K562 (cell line): Measurements from ENCODE around the gene PALMD. TPM values are rescaled to one million over a fixed set of nuclear protein-coding genes. Genes with fewer than 3 reads are reported as not detected.

Experiments
- BACH1 ChIP-seq: fragments of 200-800 bp; sonication (Bioruptor generic); IDR thresholded peaks from 2 replicates; pipeline ENCODE4 v1.6.1; 2016; ENCODE audit warnings: missing genetic modification characterization, missing compliant biosample characterization
- CBFA2T3 ChIP-seq: fragments of 450-650 bp; IDR thresholded peaks from 2 replicates; pipeline ENCODE4 v1.6.1; 2017
- CBX3 ChIP-seq, 2 experiments: IDR thresholded peaks; 1 replicate in 1 of 2; 2 replicates in 1 of 2; pipeline ENCODE4 v1.6.1; 2012; ENCODE audit warnings: inconsistent platforms in 2 of 2, low read length in 2 of 2, borderline replicate concordance in 1 of 2, control low read depth in 1 of 2
- ELK1 ChIP-seq: sonication (generic); formaldehyde crosslinking; IDR thresholded peaks from 2 replicates; pipeline ENCODE4 v1.8.1; 2022; ENCODE audit warnings: missing genetic modification reagents
- ETV6 ChIP-seq, 3 experiments: fragments of 150-350 bp in 1 of 3; sonication (generic) in 1 of 3; formaldehyde crosslinking in 1 of 3; IDR thresholded peaks; 2 replicates each; pipeline versions ENCODE4 v1.6.1 to v1.8.0; 2014 to 2022; ENCODE audit warnings: borderline replicate concordance in 2 of 3, low read depth in 2 of 3, antibody characterized with exemption in 1 of 3, low read length in 1 of 3, mild to moderate bottlenecking in 1 of 3, missing genetic modification reagents in 1 of 3
- GABPB1 ChIP-seq: sonication (generic); formaldehyde crosslinking; IDR thresholded peaks from 2 replicates; pipeline ENCODE4 v1.8.0; 2022; ENCODE audit warnings: mild to moderate bottlenecking, missing genetic modification reagents
- MNT ChIP-seq, 2 experiments: fragments of 450-650 bp; conservative IDR thresholded peaks; 2 replicates each; pipeline ENCODE4 v1.6.1; 2017; ENCODE audit warnings: mild to moderate bottlenecking in 2 of 2, moderate library complexity in 2 of 2
- RBM34 ChIP-seq: fragments of 200-400 bp; formaldehyde crosslinking; IDR thresholded peaks from 2 replicates; pipeline ENCODE4 v1.6.1; 2018; ENCODE audit warnings: low read length, borderline replicate concordance; ENCODE audit not compliant: insufficient read depth
- SRSF9 ChIP-seq: fragments of 200-400 bp; formaldehyde crosslinking; IDR thresholded peaks from 2 replicates; pipeline ENCODE4 v1.6.1; 2017; ENCODE audit warnings: low read depth, low read length, borderline replicate concordance
- TAF15 ChIP-seq: fragments of 200-400 bp; formaldehyde crosslinking; IDR thresholded peaks from 2 replicates; pipeline ENCODE4 v1.6.1; 2017; ENCODE audit warnings: mild to moderate bottlenecking, low read depth, low read length, moderate library complexity
- XRCC4 ChIP-seq: IDR thresholded peaks from one replicate; pipeline ENCODE4 v1.6.1; 2011; ENCODE audit not compliant: insufficient read depth, insufficient read length; ENCODE audit errors: extremely low read depth
- ZBTB33 ChIP-seq: sonication (generic); formaldehyde crosslinking; IDR thresholded peaks from 2 replicates; pipeline ENCODE4 v1.8.1; 2023; ENCODE audit warnings: mild to moderate bottlenecking, missing genetic modification reagents
- ZNF395 ChIP-seq: fragments of 200-800 bp; sonication (Bioruptor generic); IDR thresholded peaks from 2 replicates; pipeline ENCODE4 v1.6.1; 2017; ENCODE audit warnings: missing genetic modification characterization, missing compliant biosample characterization
- polyA plus RNA-seq, 8 experiments: library from polyadenylated mRNA; depleted of rRNA in 4 of 8; stranded (reverse) in 5 of 8; unstranded in 3 of 8; fragments of >200 nt; fragmentation: Nextera tagmentation in 2 of 8; fragmentation: Illumina TruSeq in 1 of 8; extraction: Ambion mirVana in 2 of 8; extraction: Trizol in 1 of 8; gene quantifications; 2 replicates each; pipeline versions ENCODE4 v1.2.1 to v1.2.3, GENCODE V29; 2011 to 2014; ENCODE audit warnings: inconsistent platforms in 1 of 8, missing spikeins in 1 of 8
- total RNA-seq, 7 experiments: library from RNA; depleted of rRNA in 6 of 7; stranded (reverse); fragments of >200 nt in 6 of 7; fragmentation: Illumina TruSeq in 2 of 7; extraction: Trizol in 2 of 7; gene quantifications; 2 replicates each; pipeline versions ENCODE4 v1.2.1 to v1.2.3, GENCODE V29; 2011 to 2021; ENCODE audit warnings: low replicate concordance in 1 of 7

PALMD gene
- total and polyA plus RNA-seq, 9 of the 15 experiments (the other 6 are each of a cell fraction or from before 2014, with no cell fraction given) = 2.7 to 13.5 (median 5.4) TPM

GRCh38 chr1:99697580-99697979, 51.7 kb downstream of the PALMD start (continued):
- TF ChIP-seq ZNF395 = no peak
- TF ChIP-seq ELK1 (CRISPR knock-in tag) = no peak
- no peak for TF ChIP-seq RBM34
- TF ChIP-seq BACH1 = no peak
- no peak for TF ChIP-seq CBFA2T3
- no peak for TF ChIP-seq SRSF9
- TF ChIP-seq CBX3 (IDR thresholded peaks at IDR 0.05; ENCODE audit: borderline replicate concordance in 1 of 2, low read length in 2 of 2) = no peak
- TF ChIP-seq GABPB1 (CRISPR knock-in tag) = no peak
- TF ChIP-seq XRCC4 = no peak
- no peak for TF ChIP-seq ETV6 (IDR thresholded peaks at IDR 0.05; ENCODE audit: borderline replicate concordance in 1 of 2, low read depth in 2 of 2, low read length in 1 of 2)
- no peak for TF ChIP-seq ETV6 (CRISPR knock-in tag; IDR thresholded peaks at IDR 0.05; ENCODE audit: borderline replicate concordance)
- TF ChIP-seq ZBTB33 = no peak
- no peak for TF ChIP-seq MNT (conservative IDR thresholded peaks at IDR 0.05)
- TF ChIP-seq TAF15 = no peak
